ENCODE measurements around the gene BCL7A. TPM values are rescaled to one million over a fixed set of nuclear protein-coding genes. Genes with fewer than 3 reads are reported as not detected.

Gene BCL7A
- total RNA-seq, 4 donors from 2014 or later, result 15.9 to 30.9 (median 22.7) TPM

DNA sequence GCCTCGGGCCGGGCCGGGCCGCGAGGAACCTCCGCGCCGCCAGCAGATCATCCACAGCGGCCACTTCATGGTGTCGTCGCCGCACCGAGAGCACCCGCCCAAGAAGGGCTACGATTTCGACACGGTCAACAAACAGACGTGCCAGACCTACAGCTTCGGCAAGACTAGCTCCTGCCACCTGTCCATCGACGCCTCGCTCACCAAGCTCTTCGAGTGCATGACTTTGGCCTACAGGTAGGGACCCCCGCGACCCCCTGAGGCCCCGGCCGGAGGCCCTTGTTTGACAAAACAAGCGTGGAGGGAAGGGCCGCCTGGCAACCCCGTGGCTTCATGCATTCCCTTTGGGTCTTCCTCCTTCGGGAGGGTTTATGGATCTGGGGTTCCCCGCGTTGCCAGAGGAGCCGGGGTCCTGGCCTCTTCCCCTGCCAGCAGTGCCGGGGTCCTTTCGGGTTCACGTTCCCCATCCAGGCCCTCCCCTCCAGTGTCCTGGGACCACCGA lies 57.4 kb downstream of the BCL7A start:
- TF ChIP-seq CTCF (IDR thresholded peaks at IDR 0.05) (no peak), EP300 (IDR thresholded peaks at IDR 0.05) (no peak), POLR2A (IDR thresholded peaks at IDR 0.05) (no peak), POLR2AphosphoS5 (IDR thresholded peaks at IDR 0.05) (no peak)
- H3K4me1 ChIP-seq, result peaks cover 48% of the 10 kb centered on the region
- peak overlapping the region; percentile 79 for H3K4me3 ChIP-seq
- peaks cover 5% of the 10 kb centered on the region for H3K36me3 ChIP-seq
- peak in 1 of 2 donors; percentile 75 for DNase-seq (ENCODE audit: low spot score in 2 of 2)
- no peaks in the 10 kb centered on the region for H3K27me3 ChIP-seq
- WGBS, result 0% methylated on average over 17 of the region's 38 CpGs
- no peaks in the 10 kb centered on the region for H3K9me3 ChIP-seq
- H3K27ac ChIP-seq, result peak overlapping the region; percentile 87

DNA sequence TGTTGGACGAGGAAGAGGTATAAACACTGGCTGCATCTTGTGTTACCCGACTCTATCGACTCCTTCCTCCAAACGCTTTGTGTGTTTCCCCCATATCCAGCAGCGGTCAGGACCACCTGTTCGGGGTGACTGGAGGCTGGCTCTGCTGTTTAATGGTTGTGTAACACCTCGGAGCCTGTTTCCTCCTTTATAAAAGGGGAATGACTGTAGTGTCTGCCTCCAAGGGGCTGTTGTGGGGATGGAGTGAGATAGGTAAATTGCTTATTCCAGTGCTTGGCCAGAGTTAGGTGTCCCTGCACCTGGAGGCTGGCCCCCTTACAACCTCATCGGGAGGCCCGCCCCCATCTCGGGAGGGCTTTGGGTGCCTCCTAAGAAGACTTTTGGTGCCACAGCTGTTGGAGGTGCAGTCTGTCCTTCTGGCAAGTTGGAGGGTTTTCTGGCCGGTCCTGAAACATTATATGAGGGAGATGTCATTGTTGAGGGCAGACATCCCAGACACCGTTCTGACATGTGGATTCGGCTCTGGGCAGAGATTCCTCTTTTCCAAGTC lies 57.9 kb downstream of the BCL7A start:
- Histone ChIP-seq H3K9me3 (no peaks in the 10 kb centered on the region), H3K36me3 (peaks cover 10% of the 10 kb centered on the region), H3K4me3 (peak overlapping the region; percentile 79), H3K27ac (peak overlapping the region; percentile 87), H3K4me1 (peaks cover 48% of the 10 kb centered on the region), H3K27me3 (no peaks in the 10 kb centered on the region)
- WGBS, result 0% methylated on average over 10 of the region's 13 CpGs
- TF ChIP-seq POLR2AphosphoS5 (IDR thresholded peaks at IDR 0.05), result no peak
- TF ChIP-seq EP300 (IDR thresholded peaks at IDR 0.05), result no peak
- no peak for TF ChIP-seq POLR2A (IDR thresholded peaks at IDR 0.05)
- TF ChIP-seq CTCF (IDR thresholded peaks at IDR 0.05), result no peak
- DNase-seq (ENCODE audit: low spot score in 2 of 2), result peak in 1 of 2 donors; percentile 56

DNA sequence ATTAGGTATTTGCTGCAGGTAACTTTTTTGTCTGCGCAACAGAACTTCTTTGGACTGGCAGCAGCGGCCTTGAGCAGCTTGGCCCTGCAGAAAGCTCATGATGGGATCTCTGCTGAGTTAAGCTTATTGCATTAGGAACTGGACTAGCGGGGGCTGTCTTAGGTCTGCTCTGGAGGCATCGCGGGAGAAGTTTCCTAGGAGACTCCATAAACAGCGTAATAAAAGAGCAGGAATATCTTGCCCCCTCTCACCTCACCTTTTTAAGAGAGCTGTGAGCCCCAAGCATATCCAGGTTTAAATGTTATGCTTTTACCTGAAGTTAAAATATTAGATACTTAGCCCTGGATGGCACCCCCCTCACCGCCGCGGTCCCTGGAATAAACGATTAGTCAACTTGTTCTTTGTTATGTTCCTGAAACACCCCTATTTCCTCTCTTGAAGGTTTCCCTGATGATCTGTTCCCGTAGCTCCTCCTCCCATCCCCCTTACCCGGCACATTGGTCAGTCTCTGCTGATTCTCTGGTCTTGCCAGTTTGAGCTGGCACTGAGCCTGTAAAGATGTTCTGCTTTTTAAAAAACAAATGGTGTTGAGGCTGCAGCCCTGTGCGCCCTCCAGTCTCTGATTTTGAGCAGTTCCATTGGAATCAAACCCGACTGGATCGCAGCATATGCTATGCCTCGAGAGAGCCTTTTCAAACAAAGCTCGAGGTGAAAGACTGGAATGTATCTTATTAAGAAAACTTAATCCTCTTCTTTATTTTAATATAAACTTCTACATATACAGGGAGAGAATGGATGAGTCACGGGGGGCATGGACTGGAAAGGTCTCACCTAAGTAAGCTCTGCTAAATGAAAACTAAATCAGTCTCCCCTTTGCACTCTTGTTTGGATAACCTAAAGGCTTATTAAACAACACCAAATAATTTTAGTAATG lies 58.7 kb downstream of the BCL7A start:
- TF ChIP-seq CTCF (IDR thresholded peaks at IDR 0.05), result no peak
- TF ChIP-seq POLR2A (IDR thresholded peaks at IDR 0.05), result peak; percentile 31 to 52
- DNase-seq (ENCODE audit: low spot score in 2 of 2), result peak in 1 of 2 donors; percentile 89
- Histone ChIP-seq H3K4me1 (peaks cover 48% of the 10 kb centered on the region), H3K27ac (peak overlapping the region; percentile 87), H3K27me3 (no peaks in the 10 kb centered on the region), H3K9me3 (no peaks in the 10 kb centered on the region), H3K4me3 (peak overlapping the region; percentile 79), H3K36me3 (peaks cover 18% of the 10 kb centered on the region)
- 8% methylated on average over 18 of the region's 18 CpGs for WGBS

GRCh38 chr12:122081083-122081696 lies 59.5 kb downstream of the BCL7A start:
- H3K27ac ChIP-seq, result peak overlapping the region; percentile 87
- H3K4me3 ChIP-seq, result peak overlapping the region; percentile 79
- 48% methylated on average over 9 of the region's 9 CpGs for WGBS
- no peak for TF ChIP-seq CTCF (IDR thresholded peaks at IDR 0.05)
- peaks cover 54% of the 10 kb centered on the region for H3K4me1 ChIP-seq
- H3K9me3 ChIP-seq, result no peaks in the 10 kb centered on the region
- H3K36me3 ChIP-seq, result peaks cover 23% of the 10 kb centered on the region
- H3K27me3 ChIP-seq, result no peaks in the 10 kb centered on the region
- peak in 1 of 2 donors; percentile 53 for DNase-seq (ENCODE audit: low spot score in 2 of 2)

Measured in suprapubic skin (tissue), 4 donors.